ENCODE measurements around the gene DLG5.

DNA sequence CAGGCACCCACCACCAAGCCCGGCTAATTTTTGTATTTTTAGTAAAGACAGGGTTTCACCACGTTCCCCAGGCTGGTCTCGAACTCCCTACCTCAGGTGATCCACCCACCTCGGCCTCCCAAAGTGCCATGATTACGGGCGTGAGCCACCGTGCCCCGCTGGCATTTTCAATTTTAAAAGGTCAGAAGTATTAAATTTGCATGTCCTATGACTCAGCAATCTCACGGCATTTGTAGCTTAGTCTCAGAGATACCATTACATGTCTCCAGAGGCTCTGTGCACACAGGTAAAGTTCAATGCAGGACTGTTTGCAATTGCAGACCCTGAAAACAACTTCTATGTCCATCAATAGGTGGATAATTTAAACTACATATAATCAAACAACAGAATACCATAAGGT is 99.2 kb downstream of the DLG5 start:
- TF ChIP-seq ZNF768 (tag by site-specific recombination; IDR thresholded peaks at IDR 0.05): no peak
- no peak for TF ChIP-seq ZNF501 (tag by site-specific recombination; IDR thresholded peaks at IDR 0.05)
- no peak for TF ChIP-seq GFI1B (tag by site-specific recombination; IDR thresholded peaks at IDR 0.05)
- TF ChIP-seq, protein P1, sequence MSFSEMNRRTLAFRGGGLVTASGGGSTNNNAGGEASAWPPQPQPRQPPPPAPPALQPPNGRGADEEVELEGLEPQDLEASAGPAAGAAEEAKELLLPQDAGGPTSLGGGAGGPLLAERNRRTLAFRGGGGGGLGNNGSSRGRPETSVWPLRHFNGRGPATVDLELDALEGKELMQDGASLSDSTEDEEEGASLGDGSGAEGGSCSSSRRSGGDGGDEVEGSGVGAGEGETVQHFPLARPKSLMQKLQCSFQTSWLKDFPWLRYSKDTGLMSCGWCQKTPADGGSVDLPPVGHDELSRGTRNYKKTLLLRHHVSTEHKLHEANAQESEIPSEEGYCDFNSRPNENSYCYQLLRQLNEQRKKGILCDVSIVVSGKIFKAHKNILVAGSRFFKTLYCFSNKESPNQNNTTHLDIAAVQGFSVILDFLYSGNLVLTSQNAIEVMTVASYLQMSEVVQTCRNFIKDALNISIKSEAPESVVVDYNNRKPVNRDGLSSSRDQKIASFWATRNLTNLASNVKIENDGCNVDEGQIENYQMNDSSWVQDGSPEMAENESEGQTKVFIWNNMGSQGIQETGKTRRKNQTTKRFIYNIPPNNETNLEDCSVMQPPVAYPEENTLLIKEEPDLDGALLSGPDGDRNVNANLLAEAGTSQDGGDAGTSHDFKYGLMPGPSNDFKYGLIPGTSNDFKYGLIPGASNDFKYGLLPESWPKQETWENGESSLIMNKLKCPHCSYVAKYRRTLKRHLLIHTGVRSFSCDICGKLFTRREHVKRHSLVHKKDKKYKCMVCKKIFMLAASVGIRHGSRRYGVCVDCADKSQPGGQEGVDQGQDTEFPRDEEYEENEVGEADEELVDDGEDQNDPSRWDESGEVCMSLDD (tag by site-specific recombination; IDR thresholded peaks at IDR 0.05): no peak
- no peak for TF ChIP-seq WT1 (tag by site-specific recombination; IDR thresholded peaks at IDR 0.05)
- TF ChIP-seq, protein P2, sequence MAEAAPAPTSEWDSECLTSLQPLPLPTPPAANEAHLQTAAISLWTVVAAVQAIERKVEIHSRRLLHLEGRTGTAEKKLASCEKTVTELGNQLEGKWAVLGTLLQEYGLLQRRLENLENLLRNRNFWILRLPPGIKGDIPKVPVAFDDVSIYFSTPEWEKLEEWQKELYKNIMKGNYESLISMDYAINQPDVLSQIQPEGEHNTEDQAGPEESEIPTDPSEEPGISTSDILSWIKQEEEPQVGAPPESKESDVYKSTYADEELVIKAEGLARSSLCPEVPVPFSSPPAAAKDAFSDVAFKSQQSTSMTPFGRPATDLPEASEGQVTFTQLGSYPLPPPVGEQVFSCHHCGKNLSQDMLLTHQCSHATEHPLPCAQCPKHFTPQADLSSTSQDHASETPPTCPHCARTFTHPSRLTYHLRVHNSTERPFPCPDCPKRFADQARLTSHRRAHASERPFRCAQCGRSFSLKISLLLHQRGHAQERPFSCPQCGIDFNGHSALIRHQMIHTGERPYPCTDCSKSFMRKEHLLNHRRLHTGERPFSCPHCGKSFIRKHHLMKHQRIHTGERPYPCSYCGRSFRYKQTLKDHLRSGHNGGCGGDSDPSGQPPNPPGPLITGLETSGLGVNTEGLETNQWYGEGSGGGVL (tag by site-specific recombination; IDR thresholded peaks at IDR 0.05): no peak
- TF ChIP-seq, protein P3, sequence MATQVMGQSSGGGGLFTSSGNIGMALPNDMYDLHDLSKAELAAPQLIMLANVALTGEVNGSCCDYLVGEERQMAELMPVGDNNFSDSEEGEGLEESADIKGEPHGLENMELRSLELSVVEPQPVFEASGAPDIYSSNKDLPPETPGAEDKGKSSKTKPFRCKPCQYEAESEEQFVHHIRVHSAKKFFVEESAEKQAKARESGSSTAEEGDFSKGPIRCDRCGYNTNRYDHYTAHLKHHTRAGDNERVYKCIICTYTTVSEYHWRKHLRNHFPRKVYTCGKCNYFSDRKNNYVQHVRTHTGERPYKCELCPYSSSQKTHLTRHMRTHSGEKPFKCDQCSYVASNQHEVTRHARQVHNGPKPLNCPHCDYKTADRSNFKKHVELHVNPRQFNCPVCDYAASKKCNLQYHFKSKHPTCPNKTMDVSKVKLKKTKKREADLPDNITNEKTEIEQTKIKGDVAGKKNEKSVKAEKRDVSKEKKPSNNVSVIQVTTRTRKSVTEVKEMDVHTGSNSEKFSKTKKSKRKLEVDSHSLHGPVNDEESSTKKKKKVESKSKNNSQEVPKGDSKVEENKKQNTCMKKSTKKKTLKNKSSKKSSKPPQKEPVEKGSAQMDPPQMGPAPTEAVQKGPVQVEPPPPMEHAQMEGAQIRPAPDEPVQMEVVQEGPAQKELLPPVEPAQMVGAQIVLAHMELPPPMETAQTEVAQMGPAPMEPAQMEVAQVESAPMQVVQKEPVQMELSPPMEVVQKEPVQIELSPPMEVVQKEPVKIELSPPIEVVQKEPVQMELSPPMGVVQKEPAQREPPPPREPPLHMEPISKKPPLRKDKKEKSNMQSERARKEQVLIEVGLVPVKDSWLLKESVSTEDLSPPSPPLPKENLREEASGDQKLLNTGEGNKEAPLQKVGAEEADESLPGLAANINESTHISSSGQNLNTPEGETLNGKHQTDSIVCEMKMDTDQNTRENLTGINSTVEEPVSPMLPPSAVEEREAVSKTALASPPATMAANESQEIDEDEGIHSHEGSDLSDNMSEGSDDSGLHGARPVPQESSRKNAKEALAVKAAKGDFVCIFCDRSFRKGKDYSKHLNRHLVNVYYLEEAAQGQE (tag by site-specific recombination; IDR thresholded peaks at IDR 0.05): no peak
- TF ChIP-seq ZNF184 (tag by site-specific recombination; IDR thresholded peaks at IDR 0.05): no peak
- no peak for TF ChIP-seq ZNF138 (tag by site-specific recombination; IDR thresholded peaks at IDR 0.05; ENCODE audit: borderline replicate concordance)
- TF ChIP-seq ZNF558 (tag by site-specific recombination; IDR thresholded peaks at IDR 0.05): no peak
- TF ChIP-seq PRDM1 (tag by site-specific recombination; IDR thresholded peaks at IDR 0.05): no peak
- TF ChIP-seq, protein P4, sequence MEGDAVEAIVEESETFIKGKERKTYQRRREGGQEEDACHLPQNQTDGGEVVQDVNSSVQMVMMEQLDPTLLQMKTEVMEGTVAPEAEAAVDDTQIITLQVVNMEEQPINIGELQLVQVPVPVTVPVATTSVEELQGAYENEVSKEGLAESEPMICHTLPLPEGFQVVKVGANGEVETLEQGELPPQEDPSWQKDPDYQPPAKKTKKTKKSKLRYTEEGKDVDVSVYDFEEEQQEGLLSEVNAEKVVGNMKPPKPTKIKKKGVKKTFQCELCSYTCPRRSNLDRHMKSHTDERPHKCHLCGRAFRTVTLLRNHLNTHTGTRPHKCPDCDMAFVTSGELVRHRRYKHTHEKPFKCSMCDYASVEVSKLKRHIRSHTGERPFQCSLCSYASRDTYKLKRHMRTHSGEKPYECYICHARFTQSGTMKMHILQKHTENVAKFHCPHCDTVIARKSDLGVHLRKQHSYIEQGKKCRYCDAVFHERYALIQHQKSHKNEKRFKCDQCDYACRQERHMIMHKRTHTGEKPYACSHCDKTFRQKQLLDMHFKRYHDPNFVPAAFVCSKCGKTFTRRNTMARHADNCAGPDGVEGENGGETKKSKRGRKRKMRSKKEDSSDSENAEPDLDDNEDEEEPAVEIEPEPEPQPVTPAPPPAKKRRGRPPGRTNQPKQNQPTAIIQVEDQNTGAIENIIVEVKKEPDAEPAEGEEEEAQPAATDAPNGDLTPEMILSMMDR (tag by site-specific recombination; IDR thresholded peaks at IDR 0.05): no peak
- TF ChIP-seq YY1 (tag by site-specific recombination; IDR thresholded peaks at IDR 0.05): no peak

Data from HEK293 (cell line).